Transverse colon (tissue), 4 donors: ENCODE measurements around the gene UGT2B7. TPM values are rescaled to one million over a fixed set of nuclear protein-coding genes. Genes with fewer than 3 reads are reported as not detected.

Experiments
- DNase-seq: peaks from one replicate; pipeline ENCODE4 v3.0.0-alpha.2; 2019
- H3K27ac ChIP-seq, 4 donors: fragments of 200-600 bp; sonication (generic); 2 replicates each; pipeline ENCODE4 v1.5.1; 2016 to 2018; ENCODE audit warnings: inconsistent platforms in 4 of 4
- H3K27me3 ChIP-seq: fragments of 200-600 bp; sonication (generic); 2 replicates; pipeline ENCODE4 v1.5.1; 2017; ENCODE audit warnings: inconsistent platforms
- H3K36me3 ChIP-seq, 4 donors: fragments of 200-600 bp; sonication (generic); 2 replicates each; pipeline ENCODE4 v1.5.1; 2017 to 2019; ENCODE audit warnings: inconsistent platforms in 4 of 4
- H3K4me1 ChIP-seq, 4 donors: fragments of 200-600 bp; sonication (generic); 2 replicates each; pipeline ENCODE4 v1.5.1; 2017 to 2020; ENCODE audit warnings: inconsistent platforms in 4 of 4
- H3K4me3 ChIP-seq, 4 donors: fragments of 200-600 bp; sonication (generic); 1 replicate in 1 of 4; 2 replicates in 3 of 4; pipeline versions ENCODE4 v1.5.1 to v1.6.1; 2017 to 2019; ENCODE audit warnings: inconsistent platforms in 4 of 4
- H3K9me3 ChIP-seq, 2 donors: fragments of 200-600 bp; sonication (generic); 2 replicates each; pipeline ENCODE4 v1.5.1; 2017 to 2019; ENCODE audit warnings: inconsistent platforms in 2 of 2
- CTCF ChIP-seq, 5 experiments: fragments of 200-600 bp in 3 of 5; fragments of 450-650 bp in 2 of 5; sonication (generic) in 3 of 5; IDR thresholded peaks; 1 replicate in 2 of 5; 2 replicates in 3 of 5; pipeline ENCODE4 v1.5.1; 2016 to 2017; ENCODE audit warnings: antibody characterized with exemption in 5 of 5, inconsistent platforms in 3 of 5, mild to moderate bottlenecking in 2 of 5, moderate library complexity in 1 of 5
- EP300 ChIP-seq: sonication (generic); formaldehyde crosslinking; IDR thresholded peaks from one replicate; pipeline ENCODE4 v1.6.1; 2017; ENCODE audit warnings: antibody characterized with exemption, low read depth
- POLR2A ChIP-seq: fragments of 450-650 bp; IDR thresholded peaks from one replicate; pipeline ENCODE4 v1.6.1; 2016; ENCODE audit warnings: antibody characterized with exemption, mild to moderate bottlenecking, moderate library complexity
- POLR2AphosphoS5 ChIP-seq, 3 donors: sonication (generic); formaldehyde crosslinking; IDR thresholded peaks; one replicate each; pipeline ENCODE4 v1.6.1; 2016; ENCODE audit warnings: antibody characterized with exemption in 3 of 3
- WGBS, 2 donors: methylation state at CpG; one replicate each; pipeline ENCODE4 v1.1.5; 2018; ENCODE audit warnings: low coverage in 1 of 2; 5-methylcytosine and 5-hydroxymethylcytosine counted together
- in situ Hi-C, 4 donors: fragments of 200-750 bp; cut with MboI; loops; one replicate each; pipeline versions ENCODE4 v1.15.0 to v1.15.1; 2017; ENCODE audit warnings: low sequenced_read_pairs in 3 of 4, low pct_ligation_motif_present in 1 of 4, low pct_unique_long_range_greater_than_20kb in 1 of 4
- intact Hi-C: fragments of 100-400 bp; cut with DNase I; formaldehyde crosslinking; loops from one replicate; pipeline ENCODE4 v1.15.1; 2023; ENCODE audit warnings: low total_unique reads
- total RNA-seq, 4 donors: library from RNA; depleted of rRNA; stranded (reverse); fragments of >200 nt; gene quantifications; one replicate each; pipeline ENCODE4 v1.1.0, GENCODE V29; 2016

Gene UGT2B7
- total RNA-seq, 4 donors from 2014 or later: 2.4 to 8.7 (median 5.6) TPM; not detected in 1

- no peak for TF ChIP-seq CTCF (IDR thresholded peaks at IDR 0.05)
- no peak for TF ChIP-seq POLR2A
- no peak for TF ChIP-seq POLR2AphosphoS5 (IDR thresholded peaks at IDR 0.05)
- TF ChIP-seq EP300: no peak
- 22 to 81% methylated on average over 2 to 7 of the region's 7 CpGs for WGBS, 2 donors
- Histone ChIP-seq H3K4me3 (no peak overlapping the region), H3K9me3 (no peaks in the 10 kb centered on the region), H3K27ac (no peak overlapping the region), H3K36me3 (no peaks in the 10 kb centered on the region), H3K4me1 (peaks cover 0 to 14% (median 7%) of the 10 kb centered on the region in 4 donors), H3K27me3 (no peaks in the 10 kb centered on the region)
- in situ Hi-C loops: no loop called here
- intact Hi-C loops: no loop called here
- no peak for DNase-seq
These were observed 41.6 kb upstream of the UGT2B7 start for GRCh38 chr4:69054578-69055200.

- no peaks in the 10 kb centered on the region for H3K9me3 ChIP-seq
- H3K27ac ChIP-seq: no peak overlapping the region
- in situ Hi-C loops: no loop called here
- no peaks in the 10 kb centered on the region for H3K36me3 ChIP-seq
- 89 to 94% methylated on average over 2 to 6 of the region's 6 CpGs for WGBS, 2 donors
- H3K4me3 ChIP-seq: no peak overlapping the region
- intact Hi-C loops: no loop called here
- H3K4me1 ChIP-seq: peaks cover 0 to 17% (median 8%) of the 10 kb centered on the region in 4 donors
- H3K27me3 ChIP-seq: no peaks in the 10 kb centered on the region
- TF ChIP-seq EP300: no peak
- no peak for DNase-seq
These were observed 40.1 kb upstream of the UGT2B7 start for GRCh38 chr4:69056150-69056549.

GRCh38 chr4:69056921-69057550 is 39.2 kb upstream of the UGT2B7 start:
- Histone ChIP-seq H3K4me1 (peaks cover 0 to 20% (median 9%) of the 10 kb centered on the region in 4 donors), H3K36me3 (no peaks in the 10 kb centered on the region), H3K4me3 (no peak overlapping the region), H3K27me3 (no peaks in the 10 kb centered on the region), H3K9me3 (no peaks in the 10 kb centered on the region), H3K27ac (peak overlapping the region in 1 of 4 donors; percentile 76)
- no peak for TF ChIP-seq POLR2AphosphoS5 (IDR thresholded peaks at IDR 0.05)
- intact Hi-C loops: no loop called here
- 69 to 86% methylated on average over 2 to 4 of the region's 4 CpGs for WGBS, 2 donors
- in situ Hi-C loops: no loop called here
- DNase-seq: no peak

GRCh38 chr4:69057620-69058409 is 38.5 kb upstream of the UGT2B7 start:
- TF ChIP-seq POLR2A: no peak
- TF ChIP-seq POLR2AphosphoS5 (IDR thresholded peaks at IDR 0.05): no peak
- no peak for TF ChIP-seq CTCF (IDR thresholded peaks at IDR 0.05)
- no peak for DNase-seq
- 43 to 50% methylated on average over 5 of the region's 5 CpGs for WGBS, 2 donors
- Histone ChIP-seq H3K4me1 (peaks cover 0 to 20% (median 9%) of the 10 kb centered on the region in 4 donors), H3K27ac (peak overlapping the region; percentile 36 to 76 (median 56)), H3K27me3 (no peaks in the 10 kb centered on the region), H3K36me3 (no peaks in the 10 kb centered on the region), H3K9me3 (no peaks in the 10 kb centered on the region), H3K4me3 (peak overlapping the region in 1 of 4 donors; percentile 24)
- intact Hi-C loops: no loop called here
- in situ Hi-C loops: no loop called here

- Histone ChIP-seq H3K4me1 (peaks cover 0 to 20% (median 9%) of the 10 kb centered on the region in 4 donors), H3K4me3 (no peak overlapping the region), H3K9me3 (no peaks in the 10 kb centered on the region), H3K27me3 (no peaks in the 10 kb centered on the region), H3K36me3 (no peaks in the 10 kb centered on the region), H3K27ac (peak overlapping the region; percentile 36 to 76 (median 56))
- DNase-seq: no peak
- WGBS, 2 donors: 54 to 58% methylated on average over 6 of the region's 6 CpGs
- intact Hi-C loops: no loop called here
- TF ChIP-seq CTCF (IDR thresholded peaks at IDR 0.05) (no peak), POLR2A (no peak), POLR2AphosphoS5 (IDR thresholded peaks at IDR 0.05) (no peak), EP300 (no peak)
- in situ Hi-C loops: no loop called here
These were observed 37.7 kb upstream of the UGT2B7 start for GRCh38 chr4:69058410-69059059.
